ENCODE results near the gene IGSF9B.

IGSF9B gene

GRCh38 chr11:133942577-133942976, 14.2 kb downstream of the IGSF9B start:
- TF ChIP-seq CTCF (conservative IDR thresholded peaks at IDR 0.05): no peak
- no peak for TF ChIP-seq ZFX (IDR thresholded peaks at IDR 0.05)
- H3K27ac ChIP-seq: no peak overlapping the region

GRCh38 chr11:133941546-133941945, 15.2 kb downstream of the IGSF9B start:
- no peak overlapping the region for H3K27ac ChIP-seq
- TF ChIP-seq CTCF (conservative IDR thresholded peaks at IDR 0.05) (no peak), ZFX (IDR thresholded peaks at IDR 0.05) (no peak)

GRCh38 chr11:133940034-133940433, 16.7 kb downstream of the IGSF9B start:
- no peak for TF ChIP-seq ZFX (IDR thresholded peaks at IDR 0.05)
- TF ChIP-seq CTCF (conservative IDR thresholded peaks at IDR 0.05): no peak
- no peak overlapping the region for H3K27ac ChIP-seq

- H3K27ac ChIP-seq: no peak overlapping the region
- TF ChIP-seq ZFX (IDR thresholded peaks at IDR 0.05) (no peak), CTCF (conservative IDR thresholded peaks at IDR 0.05) (no peak)
Observed at GRCh38 chr11:133939558-133939957, 17.2 kb downstream of the IGSF9B start.

GRCh38 chr11:133938166-133938565, 18.6 kb downstream of the IGSF9B start:
- no peak for TF ChIP-seq CTCF (conservative IDR thresholded peaks at IDR 0.05)
- no peak for TF ChIP-seq ZFX (IDR thresholded peaks at IDR 0.05)

GRCh38 chr11:133937468-133937867, 19.3 kb downstream of the IGSF9B start:
- no peak for TF ChIP-seq ZFX (IDR thresholded peaks at IDR 0.05)
- TF ChIP-seq CTCF (conservative IDR thresholded peaks at IDR 0.05): no peak
- no peak overlapping the region for H3K27ac ChIP-seq

More at GRCh38 chr11:133938166-133938565, 18.6 kb downstream of the IGSF9B start:
- no peak overlapping the region for H3K27ac ChIP-seq

- no peak overlapping the region for H3K27ac ChIP-seq
- TF ChIP-seq CTCF (conservative IDR thresholded peaks at IDR 0.05): no peak
- TF ChIP-seq ZFX (IDR thresholded peaks at IDR 0.05): no peak
Observed at GRCh38 chr11:133937015-133937414, 19.8 kb downstream of the IGSF9B start.

Data from C4-2B (cell line).